RWPE2 (cell line): ENCODE data around the gene CCT7.

Experiments
- ATAC-seq: fragments of 200-7000 bp; cut with Tn5 transposase; 3 replicates; pipeline ENCODE4 v1.9.1; 2021; ENCODE audit warnings: low read depth
- DNase-seq: peaks from one replicate; pipeline ENCODE4 v3.0.0-alpha.2; 2020; ENCODE audit warnings: low spot score
- H3K27ac ChIP-seq: fragments of 450-650 bp; 2 replicates; pipeline ENCODE4 v1.5.1; 2017; ENCODE audit warnings: mild to moderate bottlenecking; ENCODE audit not compliant: poor library complexity, severe bottlenecking
- H3K27me3 ChIP-seq: fragments of 250-450 bp; sonication (Bioruptor Pico); 2 replicates; pipeline ENCODE4 v1.5.1; 2021; ENCODE audit warnings: mild to moderate bottlenecking, moderate library complexity; ENCODE audit not compliant: insufficient read depth, poor library complexity, severe bottlenecking
- H3K36me3 ChIP-seq: fragments of 250-450 bp; sonication (Bioruptor Pico); 2 replicates; pipeline ENCODE4 v1.5.1; 2020; ENCODE audit warnings: low read depth, mild to moderate bottlenecking, moderate library complexity
- H3K4me1 ChIP-seq: fragments of 250-450 bp; sonication (Bioruptor Pico); 2 replicates; pipeline ENCODE4 v1.5.1; 2021; ENCODE audit warnings: mild to moderate bottlenecking, moderate library complexity; ENCODE audit not compliant: insufficient read depth, poor library complexity, severe bottlenecking
- H3K4me3 ChIP-seq: fragments of 250-450 bp; sonication (Bioruptor Pico); 2 replicates; pipeline ENCODE4 v1.5.1; 2021; ENCODE audit warnings: mild to moderate bottlenecking, moderate library complexity; ENCODE audit not compliant: severe bottlenecking
- H3K9me3 ChIP-seq: fragments of 250-450 bp; sonication (Bioruptor Pico); 2 replicates; pipeline ENCODE4 v1.5.1; 2021; ENCODE audit warnings: mild to moderate bottlenecking, moderate library complexity; ENCODE audit not compliant: severe bottlenecking
- CTCF ChIP-seq: fragments of 450-650 bp; IDR thresholded peaks from one replicate; pipeline ENCODE4 v1.5.1; 2017; ENCODE audit warnings: mild to moderate bottlenecking, moderate library complexity; ENCODE audit not compliant: poor library complexity, severe bottlenecking

CCT7 gene

DNA sequence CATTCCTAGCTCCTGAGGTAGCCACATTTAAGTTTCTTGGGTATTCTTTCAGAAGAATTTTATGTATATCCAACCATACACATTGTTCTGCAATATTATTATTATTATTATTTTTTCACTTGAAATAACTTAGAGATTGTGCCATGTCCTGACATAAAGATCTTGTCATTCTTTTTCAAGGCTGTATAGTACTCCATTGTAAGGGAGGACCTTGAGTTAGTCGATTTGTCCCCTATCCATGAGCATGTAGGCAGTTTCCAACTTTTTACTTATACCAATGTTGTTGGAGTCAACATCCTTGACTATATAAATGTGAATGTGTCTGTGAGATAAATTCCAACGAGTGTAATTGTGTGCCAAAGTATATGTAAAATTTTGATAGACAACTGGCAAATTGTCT, 60.1 kb downstream of the CCT7 start:
- H3K27ac ChIP-seq, result no peak overlapping the region
- TF ChIP-seq CTCF, result no peak
- H3K27me3 ChIP-seq, result peaks cover 61% of the 10 kb centered on the region
- H3K9me3 ChIP-seq, result peaks cover 3% of the 10 kb centered on the region
- no peaks in the 10 kb centered on the region for H3K4me1 ChIP-seq
- no peaks in the 10 kb centered on the region for H3K36me3 ChIP-seq
- ATAC-seq, result no peak
- no peak for DNase-seq
- H3K4me3 ChIP-seq, result no peak overlapping the region

DNA sequence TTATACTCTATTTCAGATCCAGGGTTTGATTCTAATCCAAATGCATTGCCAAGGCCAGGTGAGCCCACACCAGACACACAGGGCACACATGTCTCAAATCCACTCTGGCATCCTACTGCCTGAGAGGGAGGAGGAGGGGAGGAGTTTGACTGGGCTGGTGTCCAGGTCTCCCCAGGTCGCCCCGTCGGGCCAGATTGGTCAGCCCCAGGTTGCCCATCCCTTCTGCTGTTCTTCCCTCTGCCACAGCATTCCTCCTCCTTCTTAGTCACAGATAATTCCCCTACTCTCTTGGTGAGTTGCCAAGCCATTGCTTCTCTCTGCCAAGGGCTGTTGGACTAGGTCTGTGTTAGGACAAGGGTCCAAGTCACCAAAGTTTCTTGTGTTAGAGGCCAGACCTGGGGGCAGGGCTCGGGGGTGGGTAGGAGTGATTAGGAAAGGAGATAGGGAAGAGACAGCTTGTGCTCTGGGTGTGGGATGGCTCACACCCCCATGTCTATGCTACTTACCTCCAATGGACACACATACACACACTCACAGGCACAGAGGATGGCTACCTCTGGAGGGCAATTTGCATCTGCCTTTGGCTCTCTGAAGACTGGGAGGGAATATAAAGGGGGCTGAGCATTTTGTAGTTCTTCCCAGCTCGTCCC, 61.8 kb downstream of the CCT7 start:
- peaks cover 44% of the 10 kb centered on the region for H3K27me3 ChIP-seq
- DNase-seq (no peak), ATAC-seq (peak; percentile 42)

DNA sequence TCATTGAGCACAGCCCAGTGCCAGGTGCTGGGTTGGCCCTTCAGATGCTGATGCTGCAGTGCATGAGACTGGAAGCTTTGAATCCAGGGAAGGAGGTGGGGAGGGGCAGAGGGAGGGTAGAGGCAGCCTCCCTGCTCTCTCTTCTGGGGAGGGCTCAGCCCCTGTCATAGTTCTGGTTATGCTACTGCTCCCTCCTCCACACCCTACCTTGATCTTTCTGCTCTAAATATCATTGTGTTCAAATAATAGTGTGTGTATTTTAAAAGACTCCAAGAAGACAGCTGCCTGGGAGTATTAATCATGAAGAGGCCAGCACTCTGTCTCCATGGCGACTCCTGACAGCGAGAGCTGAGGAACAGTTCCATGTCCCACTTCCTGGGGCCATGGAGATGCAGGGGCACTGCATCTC, 63.0 kb downstream of the CCT7 start:
- Histone ChIP-seq H3K36me3 (no peaks in the 10 kb centered on the region), H3K9me3 (peaks cover 3% of the 10 kb centered on the region), H3K4me3 (no peak overlapping the region), H3K27me3 (peaks cover 35% of the 10 kb centered on the region), H3K27ac (no peak overlapping the region), H3K4me1 (no peaks in the 10 kb centered on the region)
- TF ChIP-seq CTCF, result no peak
- ATAC-seq (peak; percentile 15; the same call in 1 of the 3 replicates), DNase-seq (no peak)

More for the DNA sequence above, 61.8 kb downstream of the CCT7 start:
- TF ChIP-seq CTCF, result no peak
- Histone ChIP-seq H3K9me3 (peaks cover 3% of the 10 kb centered on the region), H3K36me3 (no peaks in the 10 kb centered on the region), H3K4me3 (no peak overlapping the region), H3K27ac (no peak overlapping the region), H3K4me1 (no peaks in the 10 kb centered on the region)

- Histone ChIP-seq H3K4me3 (no peak overlapping the region), H3K27ac (no peak overlapping the region), H3K4me1 (no peaks in the 10 kb centered on the region), H3K36me3 (no peaks in the 10 kb centered on the region), H3K9me3 (peaks cover 3% of the 10 kb centered on the region), H3K27me3 (peaks cover 31% of the 10 kb centered on the region)
- TF ChIP-seq CTCF, result no peak
- ATAC-seq, result no peak
- DNase-seq, result no peak
Measured at GRCh38 chr2:73297586-73297985, 63.5 kb downstream of the CCT7 start.

DNA sequence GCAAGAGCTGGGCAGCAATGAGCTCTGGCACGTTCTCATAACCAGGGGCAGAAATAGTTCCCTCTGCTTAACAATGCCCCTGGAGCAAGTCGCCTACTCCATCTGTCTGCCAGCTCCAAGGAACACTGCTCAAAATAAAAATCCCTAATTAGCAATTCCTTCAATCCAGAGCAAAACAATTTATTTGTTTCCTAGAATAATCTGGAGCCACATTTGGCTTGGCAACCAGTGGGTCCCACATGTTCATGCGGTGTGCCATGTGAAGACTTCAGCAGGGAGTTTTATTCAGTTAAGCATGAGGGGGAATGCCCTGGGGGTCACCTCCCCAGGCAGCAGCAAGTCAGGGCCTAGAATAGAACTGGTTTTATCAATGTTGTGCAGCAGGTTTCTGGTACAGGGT, 66.8 kb downstream of the CCT7 start:
- ATAC-seq (no peak), DNase-seq (no peak)
- Histone ChIP-seq H3K4me3 (no peak overlapping the region), H3K36me3 (no peaks in the 10 kb centered on the region), H3K9me3 (no peaks in the 10 kb centered on the region), H3K27me3 (peaks cover 21% of the 10 kb centered on the region), H3K27ac (no peak overlapping the region), H3K4me1 (no peaks in the 10 kb centered on the region)
- TF ChIP-seq CTCF, result no peak
